ENCODE data around the gene CARMIL1.

DNA sequence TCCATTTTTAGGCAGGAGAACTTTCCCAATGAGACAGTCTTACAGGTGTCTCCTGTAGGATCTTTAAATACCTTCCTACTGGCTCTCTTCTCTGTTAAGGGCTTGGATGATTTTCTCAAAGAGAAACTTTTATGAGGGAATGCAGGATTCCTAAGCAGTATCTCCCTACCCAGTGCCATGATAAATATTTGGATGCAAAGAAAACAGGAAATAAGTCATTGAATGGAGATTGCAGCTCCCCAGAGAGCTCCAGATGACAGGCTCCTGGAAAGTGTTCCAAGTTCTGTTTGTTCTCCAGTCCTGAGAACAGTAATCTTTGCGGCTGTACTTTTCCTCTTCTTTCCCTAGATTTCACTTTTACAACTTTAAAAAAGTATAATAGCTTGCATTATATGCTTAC is 370.4 kb downstream of the CARMIL1 start:
- TF ChIP-seq, protein P1, sequence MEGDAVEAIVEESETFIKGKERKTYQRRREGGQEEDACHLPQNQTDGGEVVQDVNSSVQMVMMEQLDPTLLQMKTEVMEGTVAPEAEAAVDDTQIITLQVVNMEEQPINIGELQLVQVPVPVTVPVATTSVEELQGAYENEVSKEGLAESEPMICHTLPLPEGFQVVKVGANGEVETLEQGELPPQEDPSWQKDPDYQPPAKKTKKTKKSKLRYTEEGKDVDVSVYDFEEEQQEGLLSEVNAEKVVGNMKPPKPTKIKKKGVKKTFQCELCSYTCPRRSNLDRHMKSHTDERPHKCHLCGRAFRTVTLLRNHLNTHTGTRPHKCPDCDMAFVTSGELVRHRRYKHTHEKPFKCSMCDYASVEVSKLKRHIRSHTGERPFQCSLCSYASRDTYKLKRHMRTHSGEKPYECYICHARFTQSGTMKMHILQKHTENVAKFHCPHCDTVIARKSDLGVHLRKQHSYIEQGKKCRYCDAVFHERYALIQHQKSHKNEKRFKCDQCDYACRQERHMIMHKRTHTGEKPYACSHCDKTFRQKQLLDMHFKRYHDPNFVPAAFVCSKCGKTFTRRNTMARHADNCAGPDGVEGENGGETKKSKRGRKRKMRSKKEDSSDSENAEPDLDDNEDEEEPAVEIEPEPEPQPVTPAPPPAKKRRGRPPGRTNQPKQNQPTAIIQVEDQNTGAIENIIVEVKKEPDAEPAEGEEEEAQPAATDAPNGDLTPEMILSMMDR (conservative IDR thresholded peaks at IDR 0.05 in 1 of 2, IDR thresholded peaks at IDR 0.05 in 1 of 2; ENCODE audit: extremely low read depth in 1 of 2, insufficient read depth in 1 of 2, low read depth in 1 of 2, low read length in 2 of 2): no peak
- TF ChIP-seq EZH2 (IDR thresholded peaks at IDR 0.05; ENCODE audit: borderline replicate concordance, low read length): no peak
